Muscle of leg (tissue), 11 donors: ENCODE results near the gene RAB36. TPM values are rescaled to one million over a fixed set of nuclear protein-coding genes. Genes with fewer than 3 reads are reported as not detected.

Source experiments
- DNase-seq: peaks from one replicate; pipeline ENCODE4 v3.0.0; 2013
- H3K27ac ChIP-seq: one replicate; pipeline ENCODE4 v1.5.1; 2013; ENCODE audit warnings: mild to moderate bottlenecking, low read length, control low read depth
- H3K27me3 ChIP-seq: one replicate; pipeline ENCODE4 v1.6.1; 2013; ENCODE audit warnings: low read length; ENCODE audit not compliant: control insufficient read depth, insufficient read depth
- H3K36me3 ChIP-seq: one replicate; pipeline ENCODE4 v1.6.1; 2013; ENCODE audit warnings: low read length; ENCODE audit not compliant: control insufficient read depth, insufficient read depth
- H3K4me1 ChIP-seq: one replicate; pipeline ENCODE4 v1.6.1; 2013; ENCODE audit warnings: low read length; ENCODE audit not compliant: control insufficient read depth, insufficient read depth
- H3K4me3 ChIP-seq: one replicate; pipeline ENCODE4 v1.5.1; 2013; ENCODE audit warnings: low read length, control low read depth
- H3K9me3 ChIP-seq: replicated peaks from 2 replicates; pipeline ENCODE4 v1.6.1; 2013; ENCODE audit warnings: low read depth, low read length; ENCODE audit not compliant: control insufficient read depth
- WGBS: methylation state at CpG from one replicate; pipeline ENCODE4 v1.1.5; 2013; ENCODE audit warnings: missing lambda C conversion rate; ENCODE audit not compliant: insufficient coverage; 5-methylcytosine and 5-hydroxymethylcytosine counted together
- polyA plus RNA-seq, 8 donors: library from polyadenylated mRNA; unstranded; fragments of 120-200 nt; gene quantifications; one replicate each; pipeline versions ENCODE4 v1.2.1 to v1.2.3, GENCODE V29; 2013; ENCODE audit warnings: inconsistent platforms in 1 of 8, low replicate concordance in 1 of 8; ENCODE audit not compliant: insufficient read length in 8 of 8, insufficient read depth in 1 of 8
- total RNA-seq: library from RNA; stranded (reverse); fragments of 120-200 nt; gene quantifications from one replicate; pipeline ENCODE4 v1.2.4, GENCODE V29; 2013

The RAB36 gene
- total and polyA plus RNA-seq, 9 donors = 1.0 to 2.7 (median 1.5) TPM

- H3K4me1 ChIP-seq = peaks cover 10% of the 10 kb centered on the region
- WGBS = 95% methylated on average over 9 of the region's 12 CpGs
- no peaks in the 10 kb centered on the region for H3K36me3 ChIP-seq
- H3K4me3 ChIP-seq = no peak overlapping the region
- no peaks in the 10 kb centered on the region for H3K9me3 ChIP-seq
- H3K27me3 ChIP-seq = no peaks in the 10 kb centered on the region
- no peak overlapping the region for H3K27ac ChIP-seq
- DNase-seq = no peak
These were observed 6.5 kb upstream of the RAB36 start for GRCh38 chr22:23138584-23139435.

GRCh38 chr22:23140385-23140784 lies 4.9 kb upstream of the RAB36 start:
- H3K27me3 ChIP-seq = peaks cover 2% of the 10 kb centered on the region
- H3K27ac ChIP-seq = no peak overlapping the region
- no peaks in the 10 kb centered on the region for H3K36me3 ChIP-seq
- H3K9me3 ChIP-seq = no peaks in the 10 kb centered on the region
- H3K4me3 ChIP-seq = no peak overlapping the region
- H3K4me1 ChIP-seq = peaks cover 17% of the 10 kb centered on the region
- no peak for DNase-seq

- WGBS = 73% methylated on average over 8 of the region's 9 CpGs
- no peak overlapping the region for H3K4me3 ChIP-seq
- no peak for DNase-seq
- no peaks in the 10 kb centered on the region for H3K9me3 ChIP-seq
- H3K27me3 ChIP-seq = peaks cover 6% of the 10 kb centered on the region
- peak overlapping the region; percentile 32 for H3K27ac ChIP-seq
- H3K36me3 ChIP-seq = no peaks in the 10 kb centered on the region
- peaks cover 24% of the 10 kb centered on the region for H3K4me1 ChIP-seq
These were observed 2.7 kb upstream of the RAB36 start for GRCh38 chr22:23142546-23143105.

GRCh38 chr22:23143119-23143518 lies 2.2 kb upstream of the RAB36 start:
- peaks cover 6% of the 10 kb centered on the region for H3K27me3 ChIP-seq
- peaks cover 24% of the 10 kb centered on the region for H3K4me1 ChIP-seq
- H3K36me3 ChIP-seq = no peaks in the 10 kb centered on the region
- no peak overlapping the region for H3K27ac ChIP-seq
- H3K9me3 ChIP-seq = no peaks in the 10 kb centered on the region
- H3K4me3 ChIP-seq = no peak overlapping the region
- no CpG with 5 or more reads among the region's 1 CpG for WGBS
- no peak for DNase-seq

GRCh38 chr22:23144432-23144831 lies 845 bp upstream of the RAB36 start:
- Histone ChIP-seq H3K36me3 (no peaks in the 10 kb centered on the region), H3K27me3 (peaks cover 6% of the 10 kb centered on the region), H3K9me3 (no peaks in the 10 kb centered on the region), H3K4me1 (peaks cover 24% of the 10 kb centered on the region), H3K27ac (no peak overlapping the region), H3K4me3 (no peak overlapping the region)
- DNase-seq = no peak
- no CpG with 5 or more reads among the region's 4 CpGs for WGBS

- H3K27ac ChIP-seq = peak overlapping the region; percentile 69
- no peaks in the 10 kb centered on the region for H3K36me3 ChIP-seq
- H3K27me3 ChIP-seq = peaks cover 6% of the 10 kb centered on the region
- peaks cover 24% of the 10 kb centered on the region for H3K4me1 ChIP-seq
- H3K9me3 ChIP-seq = no peaks in the 10 kb centered on the region
- DNase-seq = no peak
- peak overlapping the region; percentile 47 for H3K4me3 ChIP-seq
- no CpG with 5 or more reads among the region's 2 CpGs for WGBS
These were observed 697 bp downstream of the RAB36 start for GRCh38 chr22:23145878-23146470.

GRCh38 chr22:23146478-23147205 lies 1.4 kb downstream of the RAB36 start:
- H3K27ac ChIP-seq = no peak overlapping the region
- WGBS = 53% methylated on average over 3 of the region's 8 CpGs

GRCh38 chr22:23147617-23148387 lies 2.5 kb downstream of the RAB36 start:
- Histone ChIP-seq H3K27ac (no peak overlapping the region), H3K4me1 (peaks cover 14% of the 10 kb centered on the region), H3K27me3 (peaks cover 8% of the 10 kb centered on the region), H3K4me3 (no peak overlapping the region), H3K9me3 (no peaks in the 10 kb centered on the region), H3K36me3 (no peaks in the 10 kb centered on the region)
- WGBS = 24% methylated on average over 5 of the region's 6 CpGs
- DNase-seq = peak; percentile 28

More at GRCh38 chr22:23146478-23147205, 1.4 kb downstream of the RAB36 start:
- Histone ChIP-seq H3K4me3 (no peak overlapping the region), H3K9me3 (no peaks in the 10 kb centered on the region), H3K36me3 (no peaks in the 10 kb centered on the region), H3K27me3 (peaks cover 6% of the 10 kb centered on the region), H3K4me1 (peaks cover 20% of the 10 kb centered on the region)
- no peak for DNase-seq

- no peaks in the 10 kb centered on the region for H3K9me3 ChIP-seq
These were observed 4.5 kb downstream of the RAB36 start for GRCh38 chr22:23149743-23150238.

More at GRCh38 chr22:23149743-23150238, 4.5 kb downstream of the RAB36 start:
- H3K4me3 ChIP-seq = no peak overlapping the region
- no peaks in the 10 kb centered on the region for H3K36me3 ChIP-seq
- H3K27ac ChIP-seq = peak overlapping the region; percentile 4
- peaks cover 12% of the 10 kb centered on the region for H3K4me1 ChIP-seq
- peaks cover 6% of the 10 kb centered on the region for H3K27me3 ChIP-seq
- 34% methylated on average over 8 of the region's 15 CpGs for WGBS
- peak; percentile 57 for DNase-seq
